HG02885 (cell line): Measurements from ENCODE around the gene CASP4.
"Not testable (repeated sequence)": the region's sequence is repeated elsewhere in the genome, so short reads cannot be mapped to it uniquely, and the experiment has no call there.

ENCODE experiments used
- ATAC-seq: cut with Tn5 transposase; IDR thresholded peaks from one replicate; pipeline ENCODE4 v1.9.1; 2021; ENCODE audit warnings: mild to moderate bottlenecking; ENCODE audit not compliant: unreplicated experiment, poor library complexity

CASP4 gene

GRCh38 chr11:104968355-104968855, at the start of gene CASP4:
Gene CASP4, minus strand, starts transcription at chr11:104968574. Its CDS starts 49 bp downstream, at chr11:104968525.
- ATAC-seq = peak; percentile 89

DNA sequence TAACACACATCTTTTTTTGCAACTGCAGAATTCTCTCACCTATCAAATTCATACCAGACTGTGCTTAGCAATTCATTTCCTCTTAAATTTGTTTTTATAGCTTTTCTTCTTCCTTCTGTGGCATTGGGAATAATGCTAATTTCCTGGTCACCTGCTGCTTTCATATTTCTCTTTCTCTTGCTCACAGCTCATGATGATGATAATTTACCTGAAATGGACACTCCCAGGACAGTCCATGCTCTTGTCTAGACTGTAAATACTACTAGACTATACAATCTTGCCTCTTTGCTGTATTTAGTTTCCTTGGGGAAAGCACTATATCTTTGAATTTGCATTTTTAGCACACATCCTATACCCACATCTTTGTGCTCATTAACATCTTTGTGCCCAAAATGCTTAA, 39.1 kb upstream of the CASP4 start:
- ATAC-seq = no peak

- ATAC-seq = no peak
Observed at GRCh38 chr11:105005451-105005845, 37.1 kb upstream of the CASP4 start.

DNA sequence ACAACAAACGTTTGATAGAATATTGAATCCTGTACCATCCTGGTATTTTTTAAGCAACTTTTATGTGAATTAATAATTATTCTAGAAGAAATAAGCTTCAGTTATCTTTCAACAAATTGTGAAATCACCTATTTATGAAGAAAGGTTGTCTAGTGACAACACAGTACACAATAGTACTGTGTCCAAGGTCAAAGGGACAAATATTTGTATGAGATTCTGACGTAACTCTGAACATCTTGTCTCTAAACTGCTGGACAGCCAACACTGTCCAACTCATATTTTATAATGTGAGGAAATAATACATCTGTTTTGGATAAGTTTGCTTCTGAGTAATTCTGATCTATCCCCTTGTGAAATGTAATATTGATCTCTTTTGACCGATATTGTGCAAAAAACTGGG, 35.6 kb upstream of the CASP4 start:
- no peak for ATAC-seq

DNA sequence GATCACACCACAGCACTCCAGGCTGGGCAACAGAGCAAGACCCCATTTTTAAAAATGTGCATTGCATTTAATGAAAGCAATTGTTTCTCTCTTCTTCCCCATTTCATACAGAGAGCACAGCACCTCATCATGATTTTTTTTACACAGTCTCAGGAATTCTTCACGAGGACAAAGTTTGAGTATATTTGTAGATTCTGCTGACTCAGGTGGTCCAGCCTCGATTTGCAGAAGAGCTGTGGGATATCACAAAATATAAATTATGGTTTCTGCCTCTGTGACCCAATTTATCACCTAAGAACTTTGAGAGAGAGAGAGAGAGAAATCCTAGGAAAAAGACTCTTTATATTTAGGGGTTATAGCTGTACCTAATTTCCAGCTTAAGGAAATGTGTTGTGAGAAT, 34.8 kb upstream of the CASP4 start:
- ATAC-seq = no peak

DNA sequence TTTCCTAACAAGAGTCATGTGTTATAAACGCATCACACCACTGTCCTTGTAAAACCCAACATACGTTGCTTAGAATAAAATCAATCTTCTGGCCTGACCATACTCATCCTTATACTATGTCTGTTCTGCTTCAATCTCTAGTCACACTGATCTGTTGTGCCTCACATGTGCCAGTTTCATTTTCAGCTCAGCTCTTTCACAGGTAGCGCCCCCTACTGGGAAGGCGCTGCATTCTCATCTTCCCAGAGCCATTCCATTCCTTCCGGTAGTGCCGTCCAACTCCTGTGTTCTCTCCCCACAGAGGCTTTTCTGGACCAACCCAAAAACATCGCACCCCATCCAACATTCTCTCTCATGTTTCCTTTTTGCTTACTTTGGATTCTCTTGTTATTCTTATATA, 32.4 kb upstream of the CASP4 start:
- peak; percentile 91 for ATAC-seq

DNA sequence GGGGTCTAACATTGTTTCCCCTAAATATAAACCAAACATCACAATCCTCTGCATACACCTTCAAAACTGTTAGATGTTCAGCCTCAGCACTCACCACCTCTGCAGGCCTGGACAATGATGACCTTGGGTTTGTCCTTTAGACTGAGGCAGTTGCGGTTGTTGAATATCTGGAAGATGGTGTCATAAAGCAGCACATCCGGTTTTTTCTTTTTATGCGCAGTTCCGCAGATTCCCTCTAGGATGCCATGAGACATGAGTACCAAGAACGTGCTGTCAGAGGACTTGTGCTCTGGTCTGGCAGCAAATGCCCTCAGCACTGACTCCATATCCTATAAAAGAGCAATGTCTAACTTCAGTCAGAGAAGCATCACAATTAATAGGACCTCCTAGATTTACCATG, 31.8 kb upstream of the CASP4 start:
- no peak for ATAC-seq

DNA sequence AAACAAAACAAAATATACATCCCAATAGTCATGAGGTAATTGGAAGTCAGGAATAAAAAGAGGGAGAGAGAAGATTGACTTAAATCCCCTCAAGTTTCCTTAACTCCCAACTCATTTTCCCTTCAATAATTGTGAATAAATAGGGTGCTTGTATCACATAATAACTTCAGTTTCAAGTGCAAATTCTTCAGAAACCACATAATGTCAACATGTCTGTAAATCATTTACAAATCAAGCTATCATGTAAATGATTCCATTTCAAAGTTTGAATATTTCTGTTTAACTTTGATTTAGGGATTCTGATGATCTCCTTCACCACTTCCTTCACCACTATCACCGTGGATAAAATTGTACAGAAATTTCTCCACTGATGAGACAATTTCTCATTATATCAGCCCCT, 31.3 kb upstream of the CASP4 start:
- ATAC-seq = no peak

DNA sequence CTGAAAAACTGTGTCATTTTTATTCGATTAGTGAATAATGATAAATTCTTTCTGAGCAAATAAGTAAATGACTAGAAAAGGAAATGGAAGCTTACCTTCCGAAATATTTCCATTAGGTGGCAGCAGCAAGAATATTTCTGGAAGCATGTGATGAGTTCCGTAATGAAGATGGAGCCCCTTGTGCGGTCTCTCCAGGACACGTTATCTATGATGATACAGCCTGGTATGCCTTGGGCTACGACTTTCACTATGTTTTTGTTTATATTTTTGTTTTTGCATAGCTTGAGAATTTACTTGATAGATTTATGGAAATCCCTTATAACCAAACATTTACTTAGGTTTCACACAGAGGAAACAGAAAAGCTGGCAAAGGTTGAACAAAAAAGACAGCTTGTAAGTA, 28.9 kb upstream of the CASP4 start:
- ATAC-seq = no peak

GRCh38 chr11:104995001-104995408, 26.6 kb upstream of the CASP4 start:
- ATAC-seq = no peak

- ATAC-seq = no peak
Observed at GRCh38 chr11:104992781-104993180, 24.4 kb upstream of the CASP4 start.

GRCh38 chr11:104991994-104992393, 23.6 kb upstream of the CASP4 start:
- ATAC-seq = no peak

DNA sequence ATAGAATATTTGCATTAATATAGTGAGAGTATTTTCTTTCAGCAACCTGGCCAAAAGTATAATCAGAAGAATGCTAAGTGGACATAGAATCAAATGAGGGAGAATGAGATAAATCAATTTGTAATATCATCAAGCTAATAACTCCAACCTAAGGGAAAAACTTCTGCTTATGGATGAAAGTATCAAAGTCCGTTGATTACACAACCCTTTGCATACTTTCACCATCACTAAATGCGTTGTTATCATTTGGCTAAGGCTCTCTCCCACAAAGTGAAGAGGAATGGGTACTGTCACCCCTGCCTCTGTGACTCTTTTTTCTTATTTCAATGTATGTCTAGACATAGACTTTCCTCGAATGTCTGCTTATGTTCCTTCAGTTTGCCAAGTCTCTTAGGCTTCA, 16.4 kb upstream of the CASP4 start:
- no peak for ATAC-seq

DNA sequence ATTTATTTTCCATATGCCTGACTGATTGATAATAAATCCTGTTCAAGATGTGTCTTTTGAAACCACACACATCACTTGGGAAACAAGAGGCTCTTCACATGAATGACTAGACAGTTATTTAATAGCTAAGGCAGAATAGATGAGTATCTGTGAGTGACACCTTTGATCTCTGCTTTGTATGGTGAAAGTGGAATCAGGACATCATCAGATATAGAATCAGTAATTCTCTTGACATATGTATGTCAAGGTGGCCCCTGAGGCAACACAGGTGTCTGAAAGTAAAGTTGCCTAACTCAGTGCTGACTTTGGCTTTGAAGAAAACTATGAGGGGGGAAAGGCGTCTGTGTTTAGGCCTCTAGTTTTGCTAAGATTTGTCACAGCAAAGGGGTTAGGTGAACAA, 11.5 kb upstream of the CASP4 start:
- no peak for ATAC-seq

GRCh38 chr11:104973616-104974015, 5.2 kb upstream of the CASP4 start:
- no peak for ATAC-seq

DNA sequence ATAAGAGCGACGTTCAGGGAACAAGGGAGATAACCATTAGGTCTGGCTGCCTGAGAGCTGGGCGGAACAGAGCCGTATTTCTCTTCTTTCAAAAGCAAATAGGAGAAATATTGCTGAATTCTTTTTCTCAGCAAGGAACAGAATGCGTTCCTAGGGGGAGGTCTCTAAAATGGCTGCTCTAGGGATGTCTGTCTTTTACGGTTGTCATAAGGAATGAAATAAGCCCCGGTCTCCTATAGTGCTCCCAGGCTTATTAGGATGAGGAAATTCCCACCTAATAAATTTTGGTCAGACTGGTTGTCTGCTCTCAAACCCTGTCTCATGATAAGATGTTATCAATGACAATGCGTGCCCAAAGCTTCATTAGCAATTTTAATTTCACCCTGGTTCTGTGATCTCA, 4.5 kb upstream of the CASP4 start:
- ATAC-seq = not testable (repeated sequence)

GRCh38 chr11:104970756-104971155, 2.4 kb upstream of the CASP4 start:
- no peak for ATAC-seq

DNA sequence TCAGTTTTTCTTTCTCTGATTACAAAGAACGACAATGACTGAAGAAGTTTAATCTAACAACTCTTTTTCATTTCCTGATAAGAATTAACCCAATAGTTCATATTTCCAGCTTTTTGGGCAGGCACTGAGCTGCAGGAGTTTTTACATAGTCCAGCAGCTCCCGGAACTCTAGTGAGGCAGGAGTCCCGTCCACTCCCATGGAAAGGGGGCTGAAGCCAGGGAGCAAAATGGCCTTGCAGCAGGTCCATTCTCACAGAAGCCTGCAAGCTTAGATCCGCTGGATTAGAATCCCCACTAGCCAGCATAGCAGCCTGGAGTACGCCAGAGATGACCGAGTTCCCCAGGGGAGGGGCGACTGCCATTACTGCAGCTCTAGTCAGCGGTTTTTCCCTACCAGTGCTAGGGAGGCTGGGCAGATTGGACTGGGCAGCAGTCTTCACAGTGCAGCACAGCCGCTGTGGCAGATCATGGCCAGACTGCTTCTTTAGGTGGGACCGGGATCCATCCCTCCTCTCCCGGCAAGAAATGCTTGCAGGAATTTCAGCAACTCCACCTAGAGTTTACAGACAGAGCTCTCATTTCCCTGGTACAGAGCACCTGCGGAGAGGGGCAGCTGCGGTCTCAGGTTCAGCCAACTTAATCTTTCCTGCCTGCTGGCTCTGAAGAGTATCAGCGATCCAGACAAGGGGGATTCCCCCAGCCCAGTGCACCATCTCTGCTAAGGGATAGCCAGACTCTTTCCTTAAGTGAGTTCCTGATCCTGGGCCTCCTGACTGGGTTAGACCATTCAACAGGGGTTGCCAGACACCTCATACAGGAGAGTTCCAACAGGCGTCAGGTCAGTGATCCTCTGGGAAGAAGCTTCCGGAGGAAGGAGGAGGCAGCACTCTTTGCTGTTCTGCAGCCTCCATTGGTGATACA, 742 bp upstream of the CASP4 start:
- peak; percentile 4 for ATAC-seq

DNA sequence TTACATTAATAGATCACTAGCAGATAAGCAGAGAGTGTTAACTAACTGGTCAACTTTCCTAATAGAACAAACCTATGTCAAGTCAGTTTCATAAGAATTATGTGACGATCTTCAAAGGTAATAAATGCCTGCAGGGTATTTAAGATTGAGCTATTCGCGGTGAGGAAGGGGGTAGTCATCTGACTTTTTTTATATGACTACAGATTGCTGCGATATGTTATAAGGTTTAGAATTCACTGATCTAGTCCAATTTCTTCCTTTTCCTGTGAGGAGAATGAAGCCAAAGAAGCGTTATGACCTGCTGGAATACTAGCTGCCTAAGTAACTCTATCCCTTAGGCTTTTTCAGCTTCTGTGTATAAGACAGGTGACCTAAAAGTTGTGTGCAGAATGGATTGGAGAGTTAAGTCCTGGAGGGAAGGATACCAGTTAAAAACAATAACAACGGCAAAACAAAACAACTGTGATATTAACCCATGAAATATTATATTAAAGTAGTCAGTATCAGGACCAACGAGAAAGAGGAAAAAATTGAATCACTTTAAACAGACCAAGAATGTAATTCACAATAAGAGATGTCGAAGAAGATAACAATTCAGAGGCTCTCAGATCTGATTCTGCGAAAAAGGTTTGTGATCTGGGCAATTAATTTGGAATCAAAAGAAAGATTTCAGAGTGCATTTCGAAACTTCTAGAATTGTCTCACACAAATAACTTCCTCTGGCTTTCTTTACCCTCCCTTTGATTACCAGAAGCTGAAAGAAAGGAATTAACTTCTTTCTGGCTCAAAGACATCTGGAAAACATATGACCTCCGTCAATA, 630 bp downstream of the CASP4 start:
- ATAC-seq = peak; percentile 27

DNA sequence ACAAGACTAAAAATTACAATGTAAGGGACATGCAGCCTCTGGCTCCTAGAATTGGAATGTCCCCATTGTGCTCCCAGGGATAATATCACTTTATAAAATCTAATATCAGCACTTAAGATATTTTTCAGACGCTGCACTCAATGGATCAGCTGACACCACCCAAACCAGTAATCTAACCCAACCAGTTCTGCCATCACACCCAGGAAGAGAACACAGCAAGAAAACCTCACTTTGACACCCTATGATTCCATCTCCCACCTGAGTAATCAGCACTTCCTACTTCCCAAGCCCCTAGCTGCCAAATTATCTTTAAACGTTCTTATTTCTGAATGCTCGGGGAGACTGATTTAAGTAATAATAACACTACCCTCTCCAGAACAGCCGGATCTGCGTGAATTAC, 2.6 kb downstream of the CASP4 start:
- ATAC-seq = no peak

DNA sequence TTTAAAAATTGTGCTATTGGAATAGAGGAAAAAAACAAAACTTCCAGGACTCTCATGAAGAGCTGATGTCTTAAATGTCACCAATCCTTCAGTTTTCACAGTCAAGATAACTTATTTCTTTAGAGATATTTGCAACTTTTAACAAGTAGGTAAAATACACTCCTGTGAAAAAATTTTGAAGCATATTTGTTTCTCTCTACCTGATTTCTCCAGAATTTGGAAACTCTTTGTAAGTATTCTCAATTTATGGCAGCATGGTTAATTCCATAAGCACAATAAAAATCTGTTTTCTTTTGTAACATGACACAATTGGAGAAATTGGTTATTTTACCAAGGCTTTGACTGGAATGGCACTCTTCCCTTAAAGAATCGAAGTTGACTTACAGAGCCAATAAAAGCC, 4.1 kb downstream of the CASP4 start:
- no peak for ATAC-seq
